HG03457 (cell line): ENCODE data around the gene CACNA2D3.

Experiments
- ATAC-seq: cut with Tn5 transposase; IDR thresholded peaks from one replicate; pipeline ENCODE4 v1.9.1; 2021; ENCODE audit warnings: moderate number of reproducible peaks; ENCODE audit not compliant: unreplicated experiment

Gene CACNA2D3

DNA sequence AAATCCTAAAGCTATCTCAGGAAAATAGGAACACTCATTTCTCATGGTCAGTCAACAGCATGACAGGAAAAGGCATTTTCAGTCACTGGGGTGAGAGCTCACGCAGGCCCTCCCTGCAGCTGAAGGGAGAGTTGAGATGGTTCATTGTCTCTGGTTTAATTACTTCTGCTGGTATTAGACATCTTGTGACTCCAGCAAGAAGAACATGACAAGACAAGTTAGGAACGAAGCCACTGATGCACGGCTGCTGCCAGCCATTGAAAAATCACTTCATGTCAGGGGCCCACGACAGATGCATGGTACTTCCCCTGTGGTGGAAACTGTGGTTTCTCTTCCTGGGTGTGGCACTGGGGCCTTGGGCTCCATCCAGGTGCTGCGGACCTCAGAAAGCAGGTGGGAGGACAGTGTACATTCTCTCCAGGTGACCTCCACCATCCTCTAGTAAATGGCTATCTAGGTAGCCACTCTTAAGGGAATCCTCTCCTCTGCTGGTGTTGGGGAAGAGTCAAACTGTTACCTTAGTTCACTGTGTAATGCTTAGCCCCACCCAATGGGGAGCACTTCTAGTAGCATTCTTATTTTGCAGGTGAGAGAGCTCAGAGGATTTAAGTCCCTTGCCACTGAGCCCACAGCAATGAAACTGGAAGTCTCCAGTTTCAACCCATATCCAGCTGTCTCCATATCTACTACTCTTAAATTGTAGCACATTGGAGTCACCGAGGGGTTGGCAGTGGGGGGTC lies 531.3 kb downstream of the CACNA2D3 start:
- ATAC-seq: no peak

DNA sequence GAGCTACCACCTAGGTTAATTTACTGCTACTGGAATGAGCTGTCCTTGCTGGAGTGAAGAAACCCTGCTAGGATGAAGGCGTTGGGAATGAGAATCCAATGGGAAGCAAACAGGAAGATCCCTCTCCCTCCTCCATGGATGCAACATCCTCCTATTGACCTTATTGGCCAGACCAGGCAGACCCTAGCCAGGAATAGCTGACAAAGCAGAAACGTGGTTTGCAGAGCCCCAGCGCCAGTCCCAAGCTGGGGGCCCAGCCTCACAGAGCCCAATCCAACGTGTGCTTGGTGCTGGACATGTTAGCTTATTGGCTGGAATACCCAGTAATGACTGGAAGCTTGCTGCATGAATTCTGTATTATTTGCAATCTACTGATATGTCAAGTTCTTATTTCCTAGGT lies 532.4 kb downstream of the CACNA2D3 start:
- no peak for ATAC-seq

DNA sequence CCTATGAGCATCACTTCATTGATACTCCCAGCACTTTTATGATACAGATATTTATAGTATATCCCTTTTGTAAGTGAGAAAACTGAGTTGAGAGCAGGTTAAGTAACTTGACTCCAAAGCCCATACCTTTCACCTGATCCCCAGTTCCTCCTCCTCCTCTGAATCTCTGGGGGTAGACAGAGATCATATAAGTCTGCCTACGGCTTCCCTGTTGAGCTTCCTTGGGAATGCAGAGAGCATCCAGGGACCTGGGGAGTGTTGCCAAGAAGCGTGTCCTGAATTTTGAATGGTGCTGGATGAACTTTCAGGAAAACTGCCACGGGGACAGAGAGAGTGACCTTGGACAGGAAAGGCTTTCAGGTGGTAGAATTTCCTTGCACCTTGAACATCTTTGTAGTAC lies 537.0 kb downstream of the CACNA2D3 start:
- ATAC-seq: no peak

GRCh38 chr3:54660714-54661132 lies 538.4 kb downstream of the CACNA2D3 start:
- no peak for ATAC-seq

DNA sequence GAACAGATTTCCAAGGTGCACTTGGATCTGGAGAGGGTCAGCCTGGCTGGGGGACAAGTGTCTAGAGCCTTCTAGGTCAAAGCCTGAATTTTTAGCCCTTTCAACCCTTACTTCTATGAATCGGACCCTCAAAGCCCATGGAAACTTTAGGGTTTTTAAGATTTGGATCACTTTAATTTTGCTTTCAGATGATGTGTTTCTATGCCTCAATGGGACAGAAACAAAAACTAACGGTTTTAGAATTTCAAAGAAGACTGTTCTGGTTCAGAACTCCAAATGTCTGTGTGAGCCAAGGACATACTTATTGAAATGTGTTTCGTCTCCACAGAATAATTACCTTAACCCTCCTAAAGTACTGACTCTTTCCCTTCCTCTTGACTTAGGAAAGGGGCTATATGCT lies 538.8 kb downstream of the CACNA2D3 start:
- ATAC-seq: no peak

DNA sequence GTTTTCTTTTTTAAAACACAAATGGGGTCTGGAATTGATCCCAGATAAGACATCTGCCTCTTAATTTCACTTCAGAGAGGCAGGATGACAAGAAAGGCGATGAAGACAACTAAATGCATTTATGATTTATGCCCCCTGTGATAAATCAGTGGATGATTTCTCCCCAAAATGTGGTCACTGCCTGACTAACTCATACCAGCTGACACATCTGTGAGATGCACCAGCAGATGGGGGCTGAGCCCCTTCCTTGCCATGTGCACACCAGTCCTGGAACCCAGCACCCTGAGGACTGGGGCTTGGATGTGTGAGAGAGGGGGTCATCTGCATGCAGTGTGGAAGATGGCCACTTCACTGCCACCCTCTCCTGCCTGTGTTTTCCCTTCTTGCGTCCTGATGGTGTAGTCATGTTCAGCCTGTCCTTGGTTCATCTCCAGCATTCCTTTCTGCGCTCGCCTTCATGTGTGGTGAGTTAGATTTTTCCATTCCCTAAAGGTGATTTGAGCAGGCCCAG lies 541.2 kb downstream of the CACNA2D3 start:
- no peak for ATAC-seq

DNA sequence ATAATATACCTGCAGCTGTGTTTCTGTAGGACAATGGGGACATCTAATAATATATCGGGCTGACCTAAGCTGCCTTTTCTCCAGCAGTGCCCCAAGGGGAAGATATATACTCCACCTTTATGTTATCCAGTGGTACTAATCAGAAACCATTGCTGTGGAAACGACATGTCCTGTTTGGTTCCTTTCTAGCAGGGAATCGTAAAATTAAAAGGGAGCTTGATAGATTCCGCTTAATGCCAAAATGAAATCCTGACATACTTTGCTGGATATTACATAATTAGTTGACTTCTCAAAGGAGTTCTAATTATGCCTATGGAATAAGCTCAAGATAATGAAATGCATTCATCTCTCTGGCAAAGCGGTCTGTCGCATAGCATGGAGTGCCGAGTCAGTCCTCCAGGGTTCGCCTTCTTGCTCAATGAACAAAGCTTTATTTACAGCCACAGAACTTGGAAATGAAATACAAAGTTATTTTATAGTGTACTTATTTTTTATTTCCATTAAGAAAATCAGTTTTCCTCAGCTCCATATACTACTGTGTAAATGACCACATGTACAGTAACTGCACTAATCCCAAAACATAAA lies 542.8 kb downstream of the CACNA2D3 start:
- ATAC-seq: no peak

- no peak for ATAC-seq
These were observed 545.9 kb downstream of the CACNA2D3 start for GRCh38 chr3:54668236-54668635.

GRCh38 chr3:54670201-54671000 lies 548.0 kb downstream of the CACNA2D3 start:
- no peak for ATAC-seq

GRCh38 chr3:54671511-54671910 lies 549.2 kb downstream of the CACNA2D3 start:
- no peak for ATAC-seq

GRCh38 chr3:54676087-54676486 lies 553.7 kb downstream of the CACNA2D3 start:
- no peak for ATAC-seq

DNA sequence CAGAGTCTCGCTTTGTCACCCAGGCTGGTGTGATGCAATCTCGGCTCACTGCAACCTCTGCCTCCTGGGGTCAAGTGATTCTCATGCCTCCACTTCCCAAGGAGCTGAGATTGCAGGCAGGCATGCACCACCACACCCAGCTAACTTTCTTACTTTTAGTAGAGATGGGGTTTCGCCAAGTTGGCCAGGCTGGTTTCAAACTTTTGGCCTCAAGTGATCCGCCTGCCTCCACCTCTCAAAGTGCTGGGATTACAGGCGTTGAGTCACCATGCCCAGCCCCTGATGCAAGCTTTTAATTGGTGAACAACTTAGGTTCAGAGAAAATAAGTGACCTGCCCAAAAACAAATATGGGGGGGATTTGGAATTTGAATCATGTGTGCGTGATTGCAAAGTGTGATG lies 559.4 kb downstream of the CACNA2D3 start:
- ATAC-seq: no peak

- no peak for ATAC-seq
These were observed 562.9 kb downstream of the CACNA2D3 start for GRCh38 chr3:54685213-54685612.

- ATAC-seq: no peak
These were observed 569.0 kb downstream of the CACNA2D3 start for GRCh38 chr3:54691289-54691771.

DNA sequence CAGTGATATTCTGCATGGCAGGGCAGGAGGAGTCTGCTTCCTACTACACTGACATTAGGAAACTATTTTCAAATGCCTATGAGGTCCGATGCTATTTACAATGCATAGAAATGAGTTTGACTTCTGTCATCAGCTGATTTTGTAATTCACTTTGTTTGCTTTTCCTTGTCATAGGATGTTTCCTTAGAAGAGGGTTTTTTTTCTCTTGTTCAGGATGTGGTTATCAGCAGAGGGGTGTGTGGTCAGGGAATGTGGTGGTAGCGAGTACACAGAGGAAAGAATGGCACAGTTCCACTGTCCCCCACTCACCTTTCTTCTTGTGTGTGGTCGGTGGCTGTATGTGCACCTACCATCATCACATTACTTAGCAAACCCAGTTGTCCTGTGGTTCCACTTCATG lies 574.0 kb downstream of the CACNA2D3 start:
- ATAC-seq: no peak

GRCh38 chr3:54698054-54698453 lies 575.7 kb downstream of the CACNA2D3 start:
- ATAC-seq: no peak

DNA sequence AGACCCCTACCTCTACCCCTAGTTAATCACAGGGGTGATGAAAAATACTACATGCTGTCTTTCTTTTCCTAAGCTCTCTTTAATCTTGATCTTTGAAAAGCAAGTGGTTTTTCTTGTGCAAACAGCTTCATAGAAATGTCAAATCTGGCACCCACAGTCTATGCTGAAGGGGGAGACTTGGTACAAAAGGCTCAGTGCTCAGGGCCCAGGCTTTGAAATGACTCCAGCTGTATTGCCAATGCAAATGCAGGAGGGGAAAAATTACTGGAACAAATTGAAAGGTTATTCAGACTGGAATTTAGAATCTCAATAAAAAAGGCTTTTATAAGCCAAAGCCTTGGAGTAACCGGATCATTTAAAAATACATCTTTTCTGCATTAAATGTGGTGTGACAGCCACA lies 581.6 kb downstream of the CACNA2D3 start:
- ATAC-seq: no peak

GRCh38 chr3:54705730-54706129 lies 583.4 kb downstream of the CACNA2D3 start:
- no peak for ATAC-seq

DNA sequence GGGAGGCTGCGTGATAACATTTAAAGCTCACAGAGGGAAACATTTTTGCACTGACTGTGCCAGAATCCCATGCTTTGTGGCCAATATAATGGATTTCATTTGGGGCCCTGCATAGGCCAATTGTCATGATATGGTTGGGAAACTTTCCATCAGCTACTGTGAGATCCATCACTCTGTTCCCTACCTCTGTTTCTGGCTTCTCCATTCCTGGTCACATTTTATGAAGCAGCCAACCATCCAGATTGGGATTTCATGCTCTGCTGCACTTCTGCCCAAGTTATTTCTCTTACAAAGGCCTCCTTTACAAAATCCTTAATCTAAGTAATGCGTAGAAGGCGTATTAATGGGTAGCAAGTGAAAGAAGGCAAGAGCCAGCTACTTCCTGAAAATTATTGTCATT lies 584.4 kb downstream of the CACNA2D3 start:
- no peak for ATAC-seq

GRCh38 chr3:54709785-54710184 lies 587.4 kb downstream of the CACNA2D3 start:
- no peak for ATAC-seq

GRCh38 chr3:54710954-54711353 lies 588.6 kb downstream of the CACNA2D3 start:
- no peak for ATAC-seq

DNA sequence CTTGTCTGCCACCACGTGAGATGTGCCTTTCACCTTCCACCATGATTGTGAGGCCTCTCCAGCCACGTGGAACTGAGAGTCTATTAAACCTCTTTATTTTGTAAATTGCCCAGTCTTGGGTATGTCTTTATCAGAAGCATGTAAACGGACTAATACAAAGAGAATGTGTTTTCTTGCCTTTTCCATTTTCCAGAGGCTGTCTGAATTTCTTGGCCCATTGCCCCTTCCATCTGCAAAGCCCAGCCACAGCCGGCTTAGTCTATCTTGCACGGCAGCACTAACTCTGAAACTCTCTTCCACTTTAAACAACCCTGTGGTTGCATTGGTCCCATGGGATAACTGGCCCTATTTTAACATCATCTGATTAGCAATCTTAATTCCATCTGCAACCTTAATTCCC lies 590.2 kb downstream of the CACNA2D3 start:
- no peak for ATAC-seq
